Measurements from ENCODE around the gene VCL.

DNA sequence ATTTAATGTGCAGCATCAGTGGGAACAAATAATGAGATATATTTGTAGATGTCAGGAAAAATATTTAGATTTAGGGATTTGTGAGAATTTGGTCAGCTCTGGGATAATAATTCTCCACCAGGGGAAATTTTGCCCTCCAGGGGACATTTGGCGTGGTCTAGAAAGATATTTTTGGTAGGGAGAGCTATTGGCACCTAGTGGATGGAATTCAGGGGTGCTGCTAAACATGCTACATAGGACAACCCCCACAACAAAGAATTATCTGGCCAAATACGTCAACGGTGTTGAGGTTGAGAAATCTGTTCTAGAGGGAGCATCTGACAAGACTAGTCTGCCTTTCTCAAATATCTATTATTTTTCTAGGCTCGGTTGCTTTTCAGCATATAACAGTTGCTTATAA lies 155.2 kb downstream of the VCL start:
- TF ChIP-seq, protein P1, sequence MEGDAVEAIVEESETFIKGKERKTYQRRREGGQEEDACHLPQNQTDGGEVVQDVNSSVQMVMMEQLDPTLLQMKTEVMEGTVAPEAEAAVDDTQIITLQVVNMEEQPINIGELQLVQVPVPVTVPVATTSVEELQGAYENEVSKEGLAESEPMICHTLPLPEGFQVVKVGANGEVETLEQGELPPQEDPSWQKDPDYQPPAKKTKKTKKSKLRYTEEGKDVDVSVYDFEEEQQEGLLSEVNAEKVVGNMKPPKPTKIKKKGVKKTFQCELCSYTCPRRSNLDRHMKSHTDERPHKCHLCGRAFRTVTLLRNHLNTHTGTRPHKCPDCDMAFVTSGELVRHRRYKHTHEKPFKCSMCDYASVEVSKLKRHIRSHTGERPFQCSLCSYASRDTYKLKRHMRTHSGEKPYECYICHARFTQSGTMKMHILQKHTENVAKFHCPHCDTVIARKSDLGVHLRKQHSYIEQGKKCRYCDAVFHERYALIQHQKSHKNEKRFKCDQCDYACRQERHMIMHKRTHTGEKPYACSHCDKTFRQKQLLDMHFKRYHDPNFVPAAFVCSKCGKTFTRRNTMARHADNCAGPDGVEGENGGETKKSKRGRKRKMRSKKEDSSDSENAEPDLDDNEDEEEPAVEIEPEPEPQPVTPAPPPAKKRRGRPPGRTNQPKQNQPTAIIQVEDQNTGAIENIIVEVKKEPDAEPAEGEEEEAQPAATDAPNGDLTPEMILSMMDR (IDR thresholded peaks at IDR 0.05): peak; percentile 17 to 49 (median 30)
- no peak for TF ChIP-seq POLR2A (IDR thresholded peaks at IDR 0.05)
